K562 (cell line): Measurements from ENCODE around the gene MT4. TPM values are rescaled to one million over a fixed set of nuclear protein-coding genes. Genes with fewer than 3 reads are reported as not detected.

Experiments used
- ATAC-seq: fragments of 200-7000 bp; cut with Tn5 transposase; 3 replicates; pipeline ENCODE4 v1.9.1; 2020; ENCODE audit warnings: moderate library complexity
- BruUV-seq: library from RNA; stranded (reverse); fragments of 400-500 nt; replicated peaks from 2 replicates; lab custom pipeline; 2021; lab: Mats Ljungman, UMichigan
- CTCF ChIA-PET: fragments of 300-600 bp; formaldehyde crosslinking; extraction: SDS; loops from one replicate; lab custom pipeline; 2021; ENCODE audit warnings: low intra/inter-chr PET ratio; lab: Yijun Ruan, JAX
- POLR2A ChIA-PET: fragments of 300-600, 350-650 bp; sonication (Branson Sonifier 250); formaldehyde crosslinking; extraction: SDS; loops from one replicate; lab custom pipeline; 2021; ENCODE audit warnings: antibody characterized with exemption, inconsistent platforms; lab: Yijun Ruan, JAX
- DNase-seq, 4 experiments: peaks; one replicate each; pipeline versions ENCODE4 v3.0.0 to v3.0.0-alpha.2; 2011 to 2018; ENCODE audit warnings: low spot score in 3 of 4, mixed read lengths in 3 of 4; ENCODE audit errors: extremely low read depth in 1 of 4
- FAIRE-seq: peaks from 2 replicates; lab custom pipeline; 2011; peaks lifted over from hg19 to GRCh38; lab: Jason Lieb, UNC
- H2AFZ ChIP-seq: 2 replicates; pipeline ENCODE4 v1.6.0; 2011; ENCODE audit warnings: low read depth, low read length, control low read depth, inconsistent platforms
- H3K27ac ChIP-seq: fragments of 200-600 bp; 3 replicates; pipeline ENCODE4 v1.8.0; 2011; ENCODE audit warnings: low read depth, mild to moderate bottlenecking, control low read depth, inconsistent platforms, low read length, moderate library complexity, mixed read lengths; ENCODE audit errors: extremely low read depth
- H3K27me3 ChIP-seq, 2 experiments: fragments of 300-600 bp in 1 of 2; 2 replicates in 1 of 2; 3 replicates in 1 of 2; pipeline versions ENCODE4 v1.6.0 to v1.8.0; 2011; ENCODE audit warnings: inconsistent platforms in 2 of 2, low read length in 2 of 2, mild to moderate bottlenecking in 1 of 2, mixed read lengths in 1 of 2, moderate library complexity in 1 of 2; ENCODE audit not compliant: control insufficient read depth in 2 of 2, insufficient read depth in 2 of 2
- H3K36me3 ChIP-seq: fragments of 300-600 bp; 3 replicates; pipeline ENCODE4 v1.8.0; 2011; ENCODE audit warnings: mild to moderate bottlenecking, low read length, inconsistent platforms; ENCODE audit not compliant: control insufficient read depth, insufficient read depth
- H3K4me1 ChIP-seq, 2 experiments: fragments of 200-600 bp in 1 of 2; replicated peaks in 1 of 2; 2 replicates in 1 of 2; 3 replicates in 1 of 2; pipeline versions ENCODE4 v1.5.1 to v1.8.0; 2011; ENCODE audit warnings: inconsistent platforms in 2 of 2, low read length in 2 of 2, mild to moderate bottlenecking in 1 of 2, mixed read lengths in 1 of 2, moderate library complexity in 1 of 2; ENCODE audit not compliant: control insufficient read depth in 2 of 2, insufficient read depth in 2 of 2
- H3K4me2 ChIP-seq: 2 replicates; pipeline ENCODE4 v1.6.1; 2011; ENCODE audit warnings: low read length, control low read depth, inconsistent platforms, mixed read lengths; ENCODE audit not compliant: insufficient read depth
- H3K4me3 ChIP-seq: fragments of 200-600 bp; sonication (generic), shearing (Covaris generic); 2 replicates; pipeline ENCODE4 v1.5.1; 2016; ENCODE audit warnings: control low read depth, inconsistent platforms
- H3K79me2 ChIP-seq: fragments of 200-600 bp; 3 replicates; pipeline ENCODE4 v1.8.0; 2011; ENCODE audit warnings: low read length, inconsistent platforms; ENCODE audit not compliant: control insufficient read depth, insufficient read depth
- H3K9ac ChIP-seq, 2 experiments: 2 replicates each; pipeline versions ENCODE4 v1.6.0 to v1.6.1; 2011; ENCODE audit warnings: low read depth in 2 of 2, low read length in 2 of 2, control low read depth in 1 of 2, inconsistent platforms in 1 of 2, mild to moderate bottlenecking in 1 of 2, mixed read lengths in 1 of 2; ENCODE audit not compliant: insufficient read depth in 1 of 2
- H3K9me1 ChIP-seq: one replicate; pipeline ENCODE4 v1.6.0; 2011; ENCODE audit warnings: inconsistent platforms, mild to moderate bottlenecking, low read length, moderate library complexity; ENCODE audit not compliant: control insufficient read depth, insufficient read depth
- H3K9me3 ChIP-seq: replicated peaks from 2 replicates; pipeline ENCODE4 v1.5.1; 2011; ENCODE audit warnings: low read depth, low read length, inconsistent platforms; ENCODE audit not compliant: control insufficient read depth, insufficient read depth
- H4K20me1 ChIP-seq: replicated peaks from 2 replicates; pipeline ENCODE4 v1.6.1; 2011; ENCODE audit warnings: low read length, inconsistent platforms, mixed read lengths; ENCODE audit not compliant: control insufficient read depth, insufficient read depth
- ATF6 ChIP-seq: sonication (generic); formaldehyde crosslinking; IDR thresholded peaks from 2 replicates; pipeline ENCODE4 v1.4.0; 2020; ENCODE audit warnings: mild to moderate bottlenecking, missing genetic modification reagents
- EP300 ChIP-seq: IDR thresholded peaks from 2 replicates; pipeline ENCODE4 v1.6.1; 2012; ENCODE audit warnings: low read length, improper control_type of control experiment
- HNRNPL ChIP-seq: fragments of 200-400 bp; formaldehyde crosslinking; IDR thresholded peaks from 2 replicates; pipeline ENCODE4 v1.6.1; 2017; ENCODE audit warnings: low read depth, mild to moderate bottlenecking, low read length
- KDM4B ChIP-seq, 2 experiments: fragments of 450-650 bp in 1 of 2; sonication (generic) in 1 of 2; IDR thresholded peaks; 2 replicates each; pipeline ENCODE4 v1.6.1; 2016 to 2017; ENCODE audit warnings: borderline replicate concordance in 2 of 2, antibody characterized with exemption in 1 of 2, low read depth in 1 of 2, mild to moderate bottlenecking in 1 of 2
- KLF13 ChIP-seq: fragments of 450-650 bp; IDR thresholded peaks from 2 replicates; pipeline ENCODE4 v1.6.1; 2016; ENCODE audit warnings: missing genetic modification characterization, low read depth, mild to moderate bottlenecking, missing compliant biosample characterization, moderate library complexity, borderline replicate concordance
- MTA2 ChIP-seq: fragments of 450-650 bp; IDR thresholded peaks from 2 replicates; pipeline ENCODE4 v1.6.1; 2016; ENCODE audit warnings: low read depth
- NEUROD1 ChIP-seq: fragments of 150-350 bp; IDR thresholded peaks from 2 replicates; pipeline ENCODE4 v1.6.1; 2014; ENCODE audit warnings: borderline replicate concordance, low read length, low read depth; ENCODE audit not compliant: partially characterized antibody
- PURB ChIP-seq: sonication (generic); formaldehyde crosslinking; IDR thresholded peaks from 2 replicates; pipeline ENCODE4 v1.9.0; 2021; ENCODE audit warnings: low read depth, mild to moderate bottlenecking, missing genetic modification reagents
- ZBTB26 ChIP-seq: fragments of 450-650 bp; formaldehyde crosslinking; IDR thresholded peaks from 2 replicates; pipeline ENCODE4 v1.4.0; 2022; ENCODE audit warnings: missing genetic modification characterization
- ZNF398 ChIP-seq: fragments of 250-450 bp; sonication (Bioruptor Pico); IDR thresholded peaks from 2 replicates; pipeline ENCODE4 v1.8.0; 2021; ENCODE audit warnings: moderate library complexity, mild to moderate bottlenecking, inconsistent platforms
- ZZZ3 ChIP-seq: fragments of 450-650 bp; IDR thresholded peaks from 2 replicates; pipeline ENCODE4 v1.6.1; 2016; ENCODE audit warnings: antibody characterized with exemption, mild to moderate bottlenecking, moderate library complexity
- in situ Hi-C: fragments of 300-500 bp; cut with MboI; formaldehyde crosslinking; loops from 4 replicates; pipeline ENCODE4 v1.15.0; 2018; ENCODE audit warnings: inconsistent platforms, mixed read lengths
- intact Hi-C: fragments of 100-400 bp; cut with micrococcal nuclease; formaldehyde crosslinking; loops from 2 replicates; pipeline ENCODE4 v1.14.2; 2022
- polyA plus RNA-seq, 8 experiments: library from polyadenylated mRNA; depleted of rRNA in 4 of 8; stranded (reverse) in 5 of 8; unstranded in 3 of 8; fragments of >200 nt; fragmentation: Nextera tagmentation in 2 of 8; fragmentation: Illumina TruSeq in 1 of 8; extraction: Ambion mirVana in 2 of 8; extraction: Trizol in 1 of 8; gene quantifications; 2 replicates each; pipeline versions ENCODE4 v1.2.1 to v1.2.3, GENCODE V29; 2011 to 2014; ENCODE audit warnings: inconsistent platforms in 1 of 8, missing spikeins in 1 of 8
- total RNA-seq, 7 experiments: library from RNA; depleted of rRNA in 6 of 7; stranded (reverse); fragments of >200 nt in 6 of 7; fragmentation: Illumina TruSeq in 2 of 7; extraction: Trizol in 2 of 7; gene quantifications; 2 replicates each; pipeline versions ENCODE4 v1.2.1 to v1.2.3, GENCODE V29; 2011 to 2021; ENCODE audit warnings: low replicate concordance in 1 of 7
- TF ChIP-seq, protein P1 (sequence below): fragments of 250-450 bp; sonication (Bioruptor Pico); IDR thresholded peaks from 2 replicates; pipeline ENCODE4 v1.5.0; 2021

MT4 gene
- total and polyA plus RNA-seq, 9 of the 15 experiments (the other 6 are each of a cell fraction or from before 2014, with no cell fraction given): not detected

DNA sequence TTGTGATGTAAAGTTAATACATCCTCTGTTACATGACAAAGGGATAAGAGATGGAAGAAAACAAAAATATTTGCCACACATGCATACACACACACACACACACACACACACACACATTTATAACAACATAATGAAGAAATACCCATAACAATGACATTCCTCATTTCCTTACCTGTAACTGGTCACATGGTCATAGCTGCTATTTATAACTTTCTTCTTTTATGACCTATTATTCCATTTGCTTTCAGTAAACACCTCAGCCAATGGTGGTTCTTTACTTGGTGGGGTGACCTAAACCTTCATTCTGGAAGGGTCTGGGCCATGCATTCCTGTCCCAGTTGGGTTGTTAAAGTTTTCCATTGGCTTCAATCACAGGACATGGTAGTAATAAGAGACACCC is 48.8 kb downstream of the MT4 start:
- BruUV-seq: no TSS peak
- H3K27ac ChIP-seq: no peak overlapping the region
- no peaks in the 10 kb centered on the region for H3K79me2 ChIP-seq
- H3K27me3 ChIP-seq: peaks cover 13 to 33% of the 10 kb centered on the region in 2 experiments
- no peaks in the 10 kb centered on the region for H3K9me1 ChIP-seq
- H3K9ac ChIP-seq: no peak overlapping the region
- H3K4me2 ChIP-seq: no peak overlapping the region
- H2AFZ ChIP-seq: no peak overlapping the region
- no peak for DNase-seq
- POLR2A ChIA-PET: no interaction called here
- H3K36me3 ChIP-seq: no peaks in the 10 kb centered on the region
- no peaks in the 10 kb centered on the region for H3K9me3 ChIP-seq
- no peak for FAIRE-seq
- CTCF ChIA-PET: no interaction called here
- peaks cover 9 to 18% of the 10 kb centered on the region in 2 experiments for H3K4me1 ChIP-seq
- no peaks in the 10 kb centered on the region for H4K20me1 ChIP-seq
- intact Hi-C loops: no loop called here
- no peak overlapping the region for H3K4me3 ChIP-seq
- ATAC-seq: no peak
- in situ Hi-C loops: no loop called here
- TF ChIP-seq, protein P1, sequence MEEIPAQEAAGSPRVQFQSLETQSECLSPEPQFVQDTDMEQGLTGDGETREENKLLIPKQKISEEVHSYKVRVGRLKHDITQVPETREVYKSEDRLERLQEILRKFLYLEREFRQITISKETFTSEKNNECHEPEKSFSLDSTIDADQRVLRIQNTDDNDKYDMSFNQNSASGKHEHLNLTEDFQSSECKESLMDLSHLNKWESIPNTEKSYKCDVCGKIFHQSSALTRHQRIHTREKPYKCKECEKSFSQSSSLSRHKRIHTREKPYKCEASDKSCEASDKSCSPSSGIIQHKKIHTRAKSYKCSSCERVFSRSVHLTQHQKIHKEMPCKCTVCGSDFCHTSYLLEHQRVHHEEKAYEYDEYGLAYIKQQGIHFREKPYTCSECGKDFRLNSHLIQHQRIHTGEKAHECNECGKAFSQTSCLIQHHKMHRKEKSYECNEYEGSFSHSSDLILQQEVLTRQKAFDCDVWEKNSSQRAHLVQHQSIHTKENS (CRISPR knock-in tag): no peak
- TF ChIP-seq ZBTB26: no peak
- TF ChIP-seq EP300: no peak
- no peak for TF ChIP-seq KDM4B (IDR thresholded peaks at IDR 0.05; ENCODE audit: borderline replicate concordance in 2 of 2, low read depth in 1 of 2)
- no peak for TF ChIP-seq NEUROD1
- no peak for TF ChIP-seq PURB (CRISPR knock-in tag)
- TF ChIP-seq MTA2: no peak
- TF ChIP-seq ATF6: no peak
- TF ChIP-seq ZZZ3: no peak
- TF ChIP-seq ZNF398 (CRISPR knock-in tag): no peak
- no peak for TF ChIP-seq HNRNPL
- no peak for TF ChIP-seq KLF13 (tag)
